ENCODE results near the gene S100P. TPM values are rescaled to one million over a fixed set of nuclear protein-coding genes. Genes with fewer than 3 reads are reported as not detected.
"Not testable (repeated sequence)": the region's sequence is repeated elsewhere in the genome, so short reads cannot be mapped to it uniquely, and the experiment has no call there.

S100P gene
- total RNA-seq, 2 donors from 2014 or later = 1.2 TPM; not detected in 1

DNA sequence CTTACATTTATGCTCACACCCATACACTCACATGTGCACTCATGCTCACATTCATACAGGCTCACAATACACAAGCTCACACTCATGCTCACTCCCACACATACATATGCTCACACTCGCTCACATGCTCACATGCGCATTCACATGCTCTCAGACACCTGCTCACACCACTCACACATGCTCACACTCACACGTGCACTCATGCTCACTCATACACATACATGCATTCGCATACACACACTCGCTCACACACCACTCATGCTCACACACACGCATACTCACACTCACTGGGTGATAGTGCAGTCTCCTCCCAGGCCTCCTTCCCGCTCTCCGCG is 28.4 kb upstream of the S100P start:
- DNase-seq (ENCODE audit: low spot score) (no peak), ATAC-seq (ENCODE audit: insufficient number of reproducible peaks, low FRiP score, low read depth) (no peak)
- Histone ChIP-seq H3K36me3 (no peaks in the 10 kb centered on the region), H3K27ac (no peak overlapping the region), H3K4me3 (no peak overlapping the region), H3K27me3 (replicated peaks; ENCODE audit: insufficient read depth) (no peaks in the 10 kb centered on the region), H3K4me1 (ENCODE audit: control insufficient read depth in 1 of 2, low read depth in 2 of 2) (peaks cover 4 to 15% of the 10 kb centered on the region in 2 donors), H3K9me3 (no peaks in the 10 kb centered on the region)
- TF ChIP-seq, protein P1, sequence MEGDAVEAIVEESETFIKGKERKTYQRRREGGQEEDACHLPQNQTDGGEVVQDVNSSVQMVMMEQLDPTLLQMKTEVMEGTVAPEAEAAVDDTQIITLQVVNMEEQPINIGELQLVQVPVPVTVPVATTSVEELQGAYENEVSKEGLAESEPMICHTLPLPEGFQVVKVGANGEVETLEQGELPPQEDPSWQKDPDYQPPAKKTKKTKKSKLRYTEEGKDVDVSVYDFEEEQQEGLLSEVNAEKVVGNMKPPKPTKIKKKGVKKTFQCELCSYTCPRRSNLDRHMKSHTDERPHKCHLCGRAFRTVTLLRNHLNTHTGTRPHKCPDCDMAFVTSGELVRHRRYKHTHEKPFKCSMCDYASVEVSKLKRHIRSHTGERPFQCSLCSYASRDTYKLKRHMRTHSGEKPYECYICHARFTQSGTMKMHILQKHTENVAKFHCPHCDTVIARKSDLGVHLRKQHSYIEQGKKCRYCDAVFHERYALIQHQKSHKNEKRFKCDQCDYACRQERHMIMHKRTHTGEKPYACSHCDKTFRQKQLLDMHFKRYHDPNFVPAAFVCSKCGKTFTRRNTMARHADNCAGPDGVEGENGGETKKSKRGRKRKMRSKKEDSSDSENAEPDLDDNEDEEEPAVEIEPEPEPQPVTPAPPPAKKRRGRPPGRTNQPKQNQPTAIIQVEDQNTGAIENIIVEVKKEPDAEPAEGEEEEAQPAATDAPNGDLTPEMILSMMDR (IDR thresholded peaks at IDR 0.05) = no peak

DNA sequence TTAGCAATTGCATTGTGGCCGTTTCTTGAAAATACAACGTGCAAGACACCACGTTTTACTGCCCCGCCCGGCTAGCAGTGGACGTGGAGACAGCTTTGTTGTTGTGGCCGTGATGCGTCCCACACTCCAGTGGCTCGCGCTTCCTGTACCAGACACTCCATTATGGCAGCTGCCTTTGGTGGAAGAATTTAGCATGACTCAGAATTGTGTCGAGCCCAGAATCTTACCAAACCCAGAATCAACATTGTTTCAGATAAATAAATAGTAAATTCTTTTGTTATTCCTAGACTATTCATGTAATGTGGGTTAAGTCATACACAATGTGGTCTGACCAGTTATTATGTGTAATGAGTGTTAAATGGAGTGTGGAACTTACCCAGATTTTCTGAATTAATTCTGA is 25.3 kb upstream of the S100P start:
- TF ChIP-seq, protein P1 (IDR thresholded peaks at IDR 0.05) = no peak
- ATAC-seq (ENCODE audit: insufficient number of reproducible peaks, low FRiP score, low read depth) (no peak), DNase-seq (ENCODE audit: low spot score) (no peak)
- no peaks in the 10 kb centered on the region for H3K27me3 ChIP-seq (replicated peaks; ENCODE audit: insufficient read depth)
- no peaks in the 10 kb centered on the region for H3K9me3 ChIP-seq
- H3K4me1 ChIP-seq (ENCODE audit: control insufficient read depth in 1 of 2, low read depth in 2 of 2) = peaks cover 4 to 19% of the 10 kb centered on the region in 2 donors
- no peak overlapping the region for H3K27ac ChIP-seq
- no peak overlapping the region for H3K4me3 ChIP-seq
- H3K36me3 ChIP-seq = no peaks in the 10 kb centered on the region

DNA sequence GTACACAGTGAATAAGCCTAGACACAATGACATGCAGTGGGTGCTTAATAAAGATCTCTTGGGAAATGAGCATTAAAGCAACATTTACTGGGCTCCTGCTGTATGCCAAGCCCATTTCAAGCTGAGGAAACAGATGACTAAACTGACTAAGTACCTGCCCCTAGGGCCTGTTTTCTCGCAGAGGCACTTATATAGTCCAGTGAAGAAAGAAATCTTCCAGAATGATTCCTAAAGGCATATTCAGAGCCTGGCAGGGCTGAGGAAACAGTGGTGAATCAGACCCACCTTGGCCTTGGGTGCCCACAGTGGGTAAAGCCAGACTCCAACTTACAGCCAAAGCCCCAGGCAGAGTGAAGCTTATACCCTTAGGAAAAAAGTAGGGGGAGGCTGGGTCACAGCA is 22.0 kb upstream of the S100P start:
- Histone ChIP-seq H3K27ac (no peak overlapping the region), H3K27me3 (replicated peaks; ENCODE audit: insufficient read depth) (no peaks in the 10 kb centered on the region), H3K4me1 (ENCODE audit: control insufficient read depth in 1 of 2, low read depth in 2 of 2) (peaks cover 18 to 25% of the 10 kb centered on the region in 2 donors), H3K4me3 (no peak overlapping the region), H3K36me3 (no peaks in the 10 kb centered on the region), H3K9me3 (no peaks in the 10 kb centered on the region)
- DNase-seq (ENCODE audit: low spot score) = no peak
- TF ChIP-seq, protein P1 (IDR thresholded peaks at IDR 0.05) = no peak
- no peak for ATAC-seq (ENCODE audit: insufficient number of reproducible peaks, low FRiP score, low read depth)

DNA sequence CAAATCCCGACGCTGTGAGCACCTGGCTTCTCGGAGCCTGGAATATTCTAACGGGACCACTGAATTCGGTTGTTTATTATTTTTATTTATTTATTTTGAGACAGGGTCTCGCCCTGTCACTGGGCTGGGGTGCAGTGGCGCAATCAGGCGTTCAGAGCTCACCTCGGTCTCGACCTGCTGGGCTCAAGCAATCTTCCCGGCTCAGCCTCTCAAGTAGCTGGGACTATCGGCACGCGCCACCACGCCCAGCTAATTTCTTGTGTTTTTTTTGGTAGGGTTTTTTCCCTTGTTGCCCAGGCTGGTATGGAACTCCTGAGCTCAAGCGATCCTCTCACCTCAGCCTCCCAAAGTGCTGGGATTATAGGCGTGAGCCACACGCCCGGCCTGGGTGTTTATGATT is 21.5 kb upstream of the S100P start:
- DNase-seq (ENCODE audit: low spot score) (no peak), ATAC-seq (ENCODE audit: insufficient number of reproducible peaks, low FRiP score, low read depth) (no peak)
- Histone ChIP-seq H3K4me1 (ENCODE audit: control insufficient read depth in 1 of 2, low read depth in 2 of 2) (peaks cover 19 to 30% of the 10 kb centered on the region in 2 donors), H3K4me3 (no peak overlapping the region), H3K36me3 (no peaks in the 10 kb centered on the region), H3K27ac (no peak overlapping the region), H3K9me3 (no peaks in the 10 kb centered on the region), H3K27me3 (replicated peaks; ENCODE audit: insufficient read depth) (no peaks in the 10 kb centered on the region)
- TF ChIP-seq, protein P1 (IDR thresholded peaks at IDR 0.05) = no peak

DNA sequence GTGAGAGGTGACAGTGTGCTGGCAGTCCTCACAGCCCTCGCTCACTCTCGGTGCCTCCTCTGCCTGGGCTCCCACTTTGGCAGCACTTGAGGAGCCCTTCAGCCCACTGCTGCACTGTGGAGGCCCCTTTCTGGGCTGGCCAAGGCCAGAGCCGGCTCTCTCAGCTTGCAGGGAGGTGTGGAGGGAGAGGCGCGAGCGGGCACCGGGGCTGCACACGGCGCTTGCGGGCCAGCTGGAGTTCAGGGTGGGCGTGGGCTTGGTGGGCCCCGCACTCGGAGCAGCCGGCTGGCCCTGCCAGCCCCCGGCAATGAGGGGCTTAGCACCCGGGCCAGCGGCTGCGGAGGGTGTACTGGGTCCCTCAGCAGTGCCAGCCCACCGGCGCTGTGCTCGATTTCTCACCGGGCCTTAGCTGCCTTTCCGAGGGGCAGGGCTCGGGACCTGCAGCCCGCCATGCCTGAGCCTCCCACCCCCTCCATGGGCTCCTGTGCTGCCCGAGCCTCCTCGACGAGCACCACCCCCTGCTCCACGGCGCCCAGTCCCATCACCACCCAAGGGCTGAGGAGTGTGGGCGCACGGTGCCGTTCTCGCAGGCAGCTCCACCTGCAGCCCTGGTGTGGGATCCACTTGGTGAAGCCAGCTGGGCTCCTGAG is 21.0 kb upstream of the S100P start:
- not testable (repeated sequence) for H3K9me3 ChIP-seq; H3K27me3 ChIP-seq (replicated peaks; ENCODE audit: insufficient read depth); ATAC-seq (ENCODE audit: insufficient number of reproducible peaks, low FRiP score, low read depth); DNase-seq (ENCODE audit: low spot score); H3K36me3 ChIP-seq
- peaks cover 19 to 32% of the 10 kb centered on the region in 2 donors for H3K4me1 ChIP-seq (ENCODE audit: control insufficient read depth in 1 of 2, low read depth in 2 of 2)
- H3K4me3 ChIP-seq = peak overlapping the region; percentile 88
- H3K27ac ChIP-seq = peak overlapping the region in 1 of 2 donors; percentile 87

DNA sequence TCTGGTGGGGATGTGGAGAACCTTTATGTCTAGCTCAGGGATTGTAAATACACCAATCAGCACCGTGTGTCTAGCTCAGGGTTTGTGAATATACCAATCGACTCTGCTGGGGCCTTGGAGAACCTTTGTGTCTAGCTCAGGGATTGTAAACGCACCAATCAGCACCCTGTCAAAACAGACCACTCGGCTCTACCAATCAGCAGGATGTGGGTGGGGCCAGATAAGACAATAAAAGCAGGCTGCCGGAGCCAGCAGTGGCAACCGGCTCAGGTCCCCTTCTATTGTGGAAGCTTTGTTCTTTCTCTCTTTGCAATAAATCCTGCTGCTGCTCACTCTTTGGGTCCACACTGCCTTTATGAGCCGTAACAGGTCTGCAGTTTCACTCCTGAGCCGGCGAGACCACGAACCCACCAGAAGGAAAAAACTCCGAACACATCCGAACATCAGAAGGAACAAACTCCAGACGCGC is 20.5 kb upstream of the S100P start:
- not testable (repeated sequence) for H3K9me3 ChIP-seq; H3K27me3 ChIP-seq (replicated peaks; ENCODE audit: insufficient read depth); DNase-seq (ENCODE audit: low spot score); ATAC-seq (ENCODE audit: insufficient number of reproducible peaks, low FRiP score, low read depth); H3K36me3 ChIP-seq
- Histone ChIP-seq H3K4me3 (peak overlapping the region; percentile 88), H3K27ac (peak overlapping the region; percentile 75 to 87), H3K4me1 (ENCODE audit: control insufficient read depth in 1 of 2, low read depth in 2 of 2) (peaks cover 19 to 32% of the 10 kb centered on the region in 2 donors)
